Measurements from ENCODE around the gene MYL6B.
"Not testable (repeated sequence)": the region's sequence is repeated elsewhere in the genome, so short reads cannot be mapped to it uniquely, and the experiment has no call there.

DNA sequence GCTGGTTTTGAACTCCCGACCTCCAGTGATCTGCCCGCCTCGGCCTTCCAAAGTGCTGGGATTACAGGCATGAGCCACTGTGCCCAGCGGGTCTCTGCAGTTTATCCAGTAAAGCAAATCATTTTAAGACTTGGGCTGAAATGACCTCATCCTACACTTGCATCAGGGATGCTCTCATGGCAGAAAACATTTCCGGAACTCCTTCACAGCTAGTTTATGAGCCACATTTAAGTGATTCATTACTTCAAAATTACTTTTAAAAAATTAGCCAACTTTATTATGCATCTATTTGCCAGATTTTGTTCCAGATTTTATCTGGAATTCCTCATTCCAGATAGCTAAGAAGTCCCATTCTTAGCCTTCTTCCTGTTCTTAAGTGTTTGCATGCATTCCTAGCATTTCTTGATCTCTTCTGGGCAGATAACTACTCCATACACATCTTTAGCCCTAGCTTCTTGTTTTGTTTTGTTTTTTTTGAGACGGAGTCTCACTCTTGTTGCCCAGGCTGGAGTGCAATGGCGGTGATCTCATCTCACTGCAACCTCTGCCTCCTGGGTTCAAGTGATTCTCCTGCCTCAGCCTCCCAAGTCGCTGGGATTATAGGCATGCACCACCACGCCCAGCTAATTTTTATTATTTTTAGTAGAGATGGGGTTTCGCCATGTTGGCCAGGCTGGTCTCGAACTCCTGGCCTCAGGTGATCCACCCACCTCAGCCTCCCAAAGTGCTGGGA lies 44.6 kb downstream of the MYL6B start:
- not testable (repeated sequence) for TF ChIP-seq POLR2A (IDR thresholded peaks at IDR 0.05; ENCODE audit: low read depth)
- TF ChIP-seq, protein P1, sequence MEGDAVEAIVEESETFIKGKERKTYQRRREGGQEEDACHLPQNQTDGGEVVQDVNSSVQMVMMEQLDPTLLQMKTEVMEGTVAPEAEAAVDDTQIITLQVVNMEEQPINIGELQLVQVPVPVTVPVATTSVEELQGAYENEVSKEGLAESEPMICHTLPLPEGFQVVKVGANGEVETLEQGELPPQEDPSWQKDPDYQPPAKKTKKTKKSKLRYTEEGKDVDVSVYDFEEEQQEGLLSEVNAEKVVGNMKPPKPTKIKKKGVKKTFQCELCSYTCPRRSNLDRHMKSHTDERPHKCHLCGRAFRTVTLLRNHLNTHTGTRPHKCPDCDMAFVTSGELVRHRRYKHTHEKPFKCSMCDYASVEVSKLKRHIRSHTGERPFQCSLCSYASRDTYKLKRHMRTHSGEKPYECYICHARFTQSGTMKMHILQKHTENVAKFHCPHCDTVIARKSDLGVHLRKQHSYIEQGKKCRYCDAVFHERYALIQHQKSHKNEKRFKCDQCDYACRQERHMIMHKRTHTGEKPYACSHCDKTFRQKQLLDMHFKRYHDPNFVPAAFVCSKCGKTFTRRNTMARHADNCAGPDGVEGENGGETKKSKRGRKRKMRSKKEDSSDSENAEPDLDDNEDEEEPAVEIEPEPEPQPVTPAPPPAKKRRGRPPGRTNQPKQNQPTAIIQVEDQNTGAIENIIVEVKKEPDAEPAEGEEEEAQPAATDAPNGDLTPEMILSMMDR (IDR thresholded peaks at IDR 0.05): not testable (repeated sequence)

Data from esophagus muscularis mucosa (tissue), 3 donors.